PC-3 (cell line): ENCODE data around the gene SNX27. TPM values are rescaled to one million over a fixed set of nuclear protein-coding genes. Genes with fewer than 3 reads are reported as not detected.
A peak's percentile ranks its signal among the peaks of the same experiment; 100 is the strongest.
"Not testable (repeated sequence)": the region's sequence is repeated elsewhere in the genome, so short reads cannot be mapped to it uniquely, and the experiment has no call there.

ENCODE experiments used
- ATAC-seq: fragments of 200-7000 bp; cut with Tn5 transposase; 2 replicates; pipeline ENCODE4 v1.9.1; 2020; ENCODE audit warnings: mild to moderate bottlenecking, moderate library complexity
- BruUV-seq: library from RNA; stranded (reverse); fragments of 400-500 nt; replicated peaks from 2 replicates; lab custom pipeline; 2021; lab: Mats Ljungman, UMichigan
- CTCF ChIA-PET: fragments of 300-600 bp; sonication (Branson Sonifier 250); formaldehyde crosslinking; loops from one replicate; lab custom pipeline; 2022; ENCODE audit warnings: antibody characterized with exemption; lab: Charles Lee
- POLR2A ChIA-PET: fragments of 300-600 bp; sonication (Branson Sonifier 250); formaldehyde crosslinking; loops from one replicate; lab custom pipeline; 2022; ENCODE audit warnings: antibody characterized with exemption; ENCODE audit not compliant: unreplicated experiment; lab: Charles Lee
- DNase-seq: peaks from one replicate; pipeline ENCODE4 v3.0.0-alpha.2; 2015
- H2AFZ ChIP-seq: fragments of 300-600 bp; sonication (generic); 2 replicates; pipeline ENCODE4 v1.6.0; 2016; ENCODE audit warnings: antibody characterized with exemption, low read length
- H3F3A ChIP-seq: fragments of 300-600 bp; sonication (generic); one replicate; pipeline ENCODE4 v1.6.0; 2017; ENCODE audit warnings: antibody characterized with exemption, low read length, control low read depth, mild to moderate bottlenecking; ENCODE audit not compliant: unreplicated experiment
- H3K27ac ChIP-seq: fragments of 300-600 bp; sonication (generic); 2 replicates; pipeline ENCODE4 v1.5.1; 2016; ENCODE audit warnings: mild to moderate bottlenecking, low read length
- H3K27me3 ChIP-seq: fragments of 300-600 bp; sonication (generic); 2 replicates; pipeline ENCODE4 v1.6.1; 2016; ENCODE audit warnings: low read length, mixed read lengths
- H3K36me3 ChIP-seq: fragments of 300-600 bp; sonication (generic); 2 replicates; pipeline ENCODE4 v1.6.1; 2016; ENCODE audit warnings: low read depth, mixed run types, low read length, mixed read lengths
- H3K4me1 ChIP-seq: fragments of 300-600 bp; sonication (generic); 2 replicates; pipeline ENCODE4 v1.5.1; 2016; ENCODE audit warnings: low read length; ENCODE audit not compliant: insufficient read depth
- H3K4me2 ChIP-seq: fragments of 300-600 bp; sonication (generic); 2 replicates; pipeline ENCODE4 v1.6.0; 2016; ENCODE audit warnings: low read length
- H3K4me3 ChIP-seq: fragments of 300-600 bp; sonication (generic); 2 replicates; pipeline ENCODE4 v1.5.1; 2016; ENCODE audit warnings: mild to moderate bottlenecking, low read length, mixed read lengths
- H3K79me2 ChIP-seq: fragments of 300-600 bp; sonication (generic); 2 replicates; pipeline ENCODE4 v1.6.1; 2017; ENCODE audit warnings: low read length, mixed read lengths
- H3K9ac ChIP-seq: fragments of 300-600 bp; sonication (generic); 2 replicates; pipeline ENCODE4 v1.6.0; 2016; ENCODE audit warnings: mild to moderate bottlenecking, low read length
- H3K9me2 ChIP-seq: fragments of 300-600 bp; sonication (generic); replicated peaks from 2 replicates; pipeline ENCODE4 v1.6.1; 2016; ENCODE audit warnings: mixed run types, low read length, mixed read lengths
- H3K9me3 ChIP-seq: fragments of 300-600 bp; sonication (generic); 2 replicates; pipeline ENCODE4 v1.6.1; 2016; ENCODE audit warnings: low read length, mixed read lengths
- H4K20me1 ChIP-seq: fragments of 300-600 bp; sonication (generic); 2 replicates; pipeline ENCODE4 v1.6.1; 2016; ENCODE audit warnings: low read length, mixed read lengths
- CTCF ChIP-seq: fragments of 300-600 bp; sonication (generic); conservative IDR thresholded peaks from 2 replicates; pipeline ENCODE4 v1.5.1; 2017; ENCODE audit warnings: antibody characterized with exemption, low read depth, mild to moderate bottlenecking, low read length
- EZH2 ChIP-seq: fragments of 300-600 bp; sonication (generic); IDR thresholded peaks from one replicate; pipeline ENCODE4 v1.6.1; 2017; ENCODE audit warnings: antibody characterized with exemption, mild to moderate bottlenecking, low read length; ENCODE audit not compliant: unreplicated experiment
- EZH2phosphoT487 ChIP-seq: fragments of 300-600 bp; sonication (generic); IDR thresholded peaks from 2 replicates; pipeline ENCODE4 v1.6.1; 2018; ENCODE audit warnings: mild to moderate bottlenecking, antibody characterized with exemption, low read length, borderline replicate concordance
- intact Hi-C: fragments of 100-400 bp; cut with micrococcal nuclease; formaldehyde crosslinking; loops from 2 replicates; pipeline ENCODE4 v1.9.0; 2023
- total RNA-seq: library from RNA; depleted of rRNA; stranded (reverse); fragments of >200 nt; gene quantifications from 2 replicates; pipeline ENCODE4 v1.2.3, GENCODE V29; 2014

SNX27 gene
- total RNA-seq, 1 experiment from 2014 or later: 25.1 TPM

- ATAC-seq (no peak), DNase-seq (no peak)
- H3K4me2 ChIP-seq: no peak overlapping the region
- intact Hi-C loops: no loop called here
- no peaks in the 10 kb centered on the region for H3K27me3 ChIP-seq
- H3K79me2 ChIP-seq: no peaks in the 10 kb centered on the region
- H3F3A ChIP-seq: peaks cover 7% of the 10 kb centered on the region
- H3K9me3 ChIP-seq: no peaks in the 10 kb centered on the region
- BruUV-seq: no TSS peak
- H4K20me1 ChIP-seq: no peaks in the 10 kb centered on the region
- ChIA-PET CTCF (no interaction called here), POLR2A (interaction anchor here (0.6 kb wide), 1 partner anchor 41 kb away, joined by 5 read pairs; no protein-coding TSS in a partner anchor)
- H3K4me3 ChIP-seq: no peak overlapping the region
- no peak overlapping the region for H3K27ac ChIP-seq
- H3K36me3 ChIP-seq: no peaks in the 10 kb centered on the region
- H2AFZ ChIP-seq: no peak overlapping the region
- no peaks in the 10 kb centered on the region for H3K9me2 ChIP-seq
- no peak for TF ChIP-seq CTCF
- no peak for TF ChIP-seq EZH2phosphoT487
- TF ChIP-seq EZH2: no peak
- H3K9ac ChIP-seq: no peak overlapping the region
- peaks cover 8% of the 10 kb centered on the region for H3K4me1 ChIP-seq
These were observed 27.6 kb downstream of the SNX27 start for GRCh38 chr1:151639466-151639865.

- H3K4me2 ChIP-seq: no peak overlapping the region
- H3F3A ChIP-seq: peaks cover 7% of the 10 kb centered on the region
- H3K4me3 ChIP-seq: no peak overlapping the region
- intact Hi-C loops: no loop called here
- no peaks in the 10 kb centered on the region for H4K20me1 ChIP-seq
- no peaks in the 10 kb centered on the region for H3K79me2 ChIP-seq
- 0 out of 2 replicates have a peak overlapping the region, but pooled peaks have one; percentile 16 for H3K27ac ChIP-seq
- POLR2A ChIA-PET: interaction anchor here (0.6 kb wide), 1 partner anchor 268 kb away, joined by 3 read pairs; no protein-coding TSS in a partner anchor
- ATAC-seq (peak; percentile 90), DNase-seq (peak; percentile 61)
- H3K4me1 ChIP-seq: peaks cover 8% of the 10 kb centered on the region
- H3K9ac ChIP-seq: no peak overlapping the region
- BruUV-seq: no TSS peak
- H3K27me3 ChIP-seq: no peaks in the 10 kb centered on the region
- H2AFZ ChIP-seq: no peak overlapping the region
- H3K9me3 ChIP-seq: no peaks in the 10 kb centered on the region
- no peaks in the 10 kb centered on the region for H3K36me3 ChIP-seq
- CTCF ChIA-PET: interaction anchor here (0.7 kb wide), 2 partner anchors 101 to 585 kb away, joined by 3 to 6 read pairs; no protein-coding TSS in a partner anchor
- TF ChIP-seq EZH2phosphoT487: no peak
- TF ChIP-seq EZH2: no peak
- TF ChIP-seq CTCF: no peak
- no peaks in the 10 kb centered on the region for H3K9me2 ChIP-seq
These were observed 29.4 kb downstream of the SNX27 start for GRCh38 chr1:151641229-151641628.

GRCh38 chr1:151643085-151643484, 31.2 kb downstream of the SNX27 start:
- not testable (repeated sequence) for BruUV-seq

More at GRCh38 chr1:151643085-151643484, 31.2 kb downstream of the SNX27 start:
- ATAC-seq, intact Hi-C loops, H3K9ac ChIP-seq, H3K9me2 ChIP-seq, H3K79me2 ChIP-seq, DNase-seq, POLR2A ChIA-PET, H2AFZ ChIP-seq, H3K27ac ChIP-seq, H3K4me3 ChIP-seq, H3K9me3 ChIP-seq, H3K36me3 ChIP-seq, CTCF ChIA-PET, H3K4me1 ChIP-seq, H4K20me1 ChIP-seq, H3K27me3 ChIP-seq, H3F3A ChIP-seq, H3K4me2 ChIP-seq: not testable (repeated sequence)
